Psoas muscle (tissue), 8 donors: ENCODE measurements around the gene SPATS2L. TPM values are rescaled to one million over a fixed set of nuclear protein-coding genes. Genes with fewer than 3 reads are reported as not detected.

ENCODE experiments used
- ATAC-seq, 4 donors: fragments of 200-7000 bp; cut with Tn5 transposase; one replicate each; pipeline ENCODE4 v1.9.1; 2020; ENCODE audit warnings: moderate library complexity in 3 of 4, mild to moderate bottlenecking in 2 of 4
- DNase-seq, 2 donors: peaks; one replicate each; pipeline ENCODE4 v3.0.0-alpha.2; 2020
- H3K27ac ChIP-seq: fragments of 200-600 bp; one replicate; pipeline ENCODE4 v1.8.0; 2022
- H3K27me3 ChIP-seq, 3 donors: fragments of 200-600 bp in 1 of 3; one replicate each; pipeline versions ENCODE4 v1.6.1 to v1.8.0; 2013 to 2022; ENCODE audit warnings: low read length in 2 of 3, mild to moderate bottlenecking in 2 of 3, moderate library complexity in 1 of 3; ENCODE audit not compliant: insufficient read depth in 3 of 3
- H3K36me3 ChIP-seq, 2 donors: fragments of 200-600 bp in 1 of 2; one replicate each; pipeline versions ENCODE4 v1.6.1 to v1.8.0; 2013 to 2022; ENCODE audit warnings: low read depth in 1 of 2, mild to moderate bottlenecking in 1 of 2, moderate library complexity in 1 of 2; ENCODE audit not compliant: insufficient read depth in 1 of 2
- H3K4me1 ChIP-seq: fragments of 200-600 bp; one replicate; pipeline ENCODE4 v1.8.0; 2022
- H3K4me3 ChIP-seq: fragments of 200-600 bp; one replicate; pipeline ENCODE4 v1.8.0; 2022; ENCODE audit warnings: mild to moderate bottlenecking
- H3K9me3 ChIP-seq: fragments of 200-600 bp; one replicate; pipeline ENCODE4 v1.8.0; 2022
- WGBS, 3 donors: extraction: QIAGEN DNeasy Blood & Tissue Kit; methylation state at CpG; one replicate each; pipeline versions ENCODE4 v1.1.6 to v1.1.7; 2013; 5-methylcytosine and 5-hydroxymethylcytosine counted together
- intact Hi-C, 2 donors: fragments of 100-400 bp; cut with DNase I; formaldehyde crosslinking; loops; one replicate each; pipeline versions ENCODE4 v1.11.0 to v1.14.2; 2022
- polyA plus RNA-seq, 3 donors: library from polyadenylated mRNA; stranded (reverse); fragments of 200-250 nt; gene quantifications; one replicate each; pipeline ENCODE4 v1.2.3, GENCODE V29; 2013
- total RNA-seq, 4 donors: library from RNA; stranded (reverse); fragmentation: NEBNext Ultra II Directional in 2 of 4; extraction: Animal tissue kit (Norgen Biotek cat#: 25700) in 2 of 4; gene quantifications; one replicate each; pipeline versions ENCODE4 v1.2.1 to v1.2.4, GENCODE V29; 2021 to 2023
- TF ChIP-seq, protein P1 (sequence below): fragments of 200-600 bp; IDR thresholded peaks from one replicate; pipeline ENCODE4 v1.8.0; 2022; ENCODE audit warnings: antibody characterized with exemption
- donor health status: healthy with polysubstance abuse.
- donor health status: DM: no; HTN: no; CAD: no; lungs with moderate emphysema.
- donor health status: Bipolar disorder and iron deficiency.
- donor health status: healthy.
- donor health status: DM: yes; HTN: yes; CAD: no.
- donor health status: DM: no; HTN: no; CAD: no.
- donor health status: DM: no; HTN: no; CAD: no.
- donor health status: DM: yes; HTN: yes; CAD: no.

The SPATS2L gene
- total and polyA plus RNA-seq, 7 donors: 34.2 to 286 (median 60.2) TPM

DNA sequence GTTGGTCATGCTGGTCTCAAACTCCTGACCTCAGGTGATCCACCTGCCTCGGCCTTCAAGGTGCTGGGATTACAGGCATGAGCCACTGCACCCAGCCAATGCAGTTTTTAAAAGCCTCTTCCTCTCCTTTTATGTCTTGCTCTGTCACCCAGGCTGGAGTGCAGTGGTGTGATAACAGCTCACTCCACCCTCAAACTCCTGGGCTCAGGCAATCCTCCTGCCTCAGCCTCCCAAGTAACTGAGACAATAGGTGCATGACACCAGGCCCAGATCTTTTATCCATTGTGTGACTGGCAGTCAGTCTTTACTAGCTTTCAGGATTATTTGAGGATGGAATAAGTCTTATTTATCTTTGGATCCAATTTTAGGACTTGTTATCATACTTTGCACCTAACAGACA is 190.2 kb downstream of the SPATS2L start:
- H3K9me3 ChIP-seq: no peaks in the 10 kb centered on the region
- H3K27me3 ChIP-seq: no peaks in the 10 kb centered on the region
- H3K4me1 ChIP-seq: no peaks in the 10 kb centered on the region
- intact Hi-C loops: no loop called here
- WGBS, 3 donors: 91 to 100% (median 94%) methylated on average over 1 of the region's 1 CpG
- DNase-seq: no peak
- no peak overlapping the region for H3K4me3 ChIP-seq
- H3K27ac ChIP-seq: no peak overlapping the region
- TF ChIP-seq, protein P1, sequence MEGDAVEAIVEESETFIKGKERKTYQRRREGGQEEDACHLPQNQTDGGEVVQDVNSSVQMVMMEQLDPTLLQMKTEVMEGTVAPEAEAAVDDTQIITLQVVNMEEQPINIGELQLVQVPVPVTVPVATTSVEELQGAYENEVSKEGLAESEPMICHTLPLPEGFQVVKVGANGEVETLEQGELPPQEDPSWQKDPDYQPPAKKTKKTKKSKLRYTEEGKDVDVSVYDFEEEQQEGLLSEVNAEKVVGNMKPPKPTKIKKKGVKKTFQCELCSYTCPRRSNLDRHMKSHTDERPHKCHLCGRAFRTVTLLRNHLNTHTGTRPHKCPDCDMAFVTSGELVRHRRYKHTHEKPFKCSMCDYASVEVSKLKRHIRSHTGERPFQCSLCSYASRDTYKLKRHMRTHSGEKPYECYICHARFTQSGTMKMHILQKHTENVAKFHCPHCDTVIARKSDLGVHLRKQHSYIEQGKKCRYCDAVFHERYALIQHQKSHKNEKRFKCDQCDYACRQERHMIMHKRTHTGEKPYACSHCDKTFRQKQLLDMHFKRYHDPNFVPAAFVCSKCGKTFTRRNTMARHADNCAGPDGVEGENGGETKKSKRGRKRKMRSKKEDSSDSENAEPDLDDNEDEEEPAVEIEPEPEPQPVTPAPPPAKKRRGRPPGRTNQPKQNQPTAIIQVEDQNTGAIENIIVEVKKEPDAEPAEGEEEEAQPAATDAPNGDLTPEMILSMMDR: no peak
- peaks cover 5 to 72% of the 10 kb centered on the region in 2 donors for H3K36me3 ChIP-seq
- no peak for ATAC-seq

DNA sequence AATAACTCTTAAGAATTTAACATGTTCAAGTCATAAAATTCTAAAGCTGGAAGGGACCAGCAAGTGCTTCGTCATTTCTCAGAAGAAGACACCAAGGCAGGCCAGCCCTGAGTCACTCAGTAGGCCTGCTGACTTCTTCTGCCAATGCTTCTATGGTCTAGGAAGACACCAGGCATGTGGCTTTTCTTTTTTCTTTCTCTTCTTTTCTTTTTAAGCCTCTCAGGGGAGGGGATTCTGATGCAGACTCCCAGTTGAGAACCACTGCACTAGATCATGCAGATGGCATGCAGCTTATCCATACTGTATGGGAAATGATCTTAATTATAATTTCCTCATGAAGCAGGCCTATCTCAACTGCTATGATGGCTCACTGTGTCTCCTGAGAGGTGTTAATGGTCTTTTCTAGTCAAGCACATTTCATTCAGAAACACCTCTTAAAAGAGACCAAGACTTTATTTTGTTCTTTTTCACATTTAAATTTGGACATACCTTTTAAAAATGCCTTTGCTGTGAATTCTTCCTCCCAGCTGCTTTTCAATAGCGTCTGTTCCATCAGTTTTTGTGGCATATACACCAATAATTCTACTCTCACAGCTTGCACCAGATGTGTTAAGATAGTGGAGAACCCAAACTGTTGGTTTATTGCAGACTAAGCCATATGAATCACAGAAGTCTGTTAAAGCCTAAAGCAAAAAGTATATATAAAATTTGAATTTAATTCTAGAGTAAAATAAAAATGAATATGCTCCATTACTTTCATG is 192.1 kb downstream of the SPATS2L start:
- no peaks in the 10 kb centered on the region for H3K9me3 ChIP-seq
- DNase-seq (no peak), ATAC-seq (no peak)
- 79 to 85% (median 84%) methylated on average over 2 of the region's 2 CpGs for WGBS, 3 donors
- TF ChIP-seq, protein P1: no peak
- no peaks in the 10 kb centered on the region for H3K27me3 ChIP-seq
- no peaks in the 10 kb centered on the region for H3K4me1 ChIP-seq
- no peak overlapping the region for H3K4me3 ChIP-seq
- peaks cover 5 to 67% of the 10 kb centered on the region in 2 donors for H3K36me3 ChIP-seq
- intact Hi-C loops: no loop called here
- H3K27ac ChIP-seq: no peak overlapping the region

DNA sequence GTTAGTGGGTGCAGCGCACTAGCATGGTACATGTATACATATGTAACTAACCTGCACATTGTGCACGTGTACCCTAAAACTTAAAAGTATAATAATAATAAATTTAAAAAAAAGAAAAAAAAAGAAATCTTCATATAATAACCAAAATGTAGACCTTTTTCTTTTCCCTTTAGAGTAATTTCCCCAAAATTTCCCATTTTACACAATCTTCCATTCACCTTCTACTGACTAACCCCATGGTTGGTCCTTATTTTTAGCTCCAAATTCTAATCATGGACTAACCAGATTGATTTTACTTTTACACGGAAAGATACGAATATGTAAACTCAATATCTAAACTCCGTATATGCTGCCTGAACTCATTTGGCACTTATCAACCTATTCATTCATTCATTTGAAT is 195.7 kb downstream of the SPATS2L start:
- DNase-seq (no peak), ATAC-seq (no peak)
- Histone ChIP-seq H3K4me3 (no peak overlapping the region), H3K9me3 (no peaks in the 10 kb centered on the region), H3K36me3 (peaks cover 7 to 58% of the 10 kb centered on the region in 2 donors), H3K27ac (no peak overlapping the region), H3K27me3 (no peaks in the 10 kb centered on the region), H3K4me1 (no peaks in the 10 kb centered on the region)
- TF ChIP-seq, protein P1: no peak
- WGBS, 3 donors: 95 to 99% (median 97%) methylated on average over 5 of the region's 5 CpGs
- intact Hi-C loops: no loop called here

DNA sequence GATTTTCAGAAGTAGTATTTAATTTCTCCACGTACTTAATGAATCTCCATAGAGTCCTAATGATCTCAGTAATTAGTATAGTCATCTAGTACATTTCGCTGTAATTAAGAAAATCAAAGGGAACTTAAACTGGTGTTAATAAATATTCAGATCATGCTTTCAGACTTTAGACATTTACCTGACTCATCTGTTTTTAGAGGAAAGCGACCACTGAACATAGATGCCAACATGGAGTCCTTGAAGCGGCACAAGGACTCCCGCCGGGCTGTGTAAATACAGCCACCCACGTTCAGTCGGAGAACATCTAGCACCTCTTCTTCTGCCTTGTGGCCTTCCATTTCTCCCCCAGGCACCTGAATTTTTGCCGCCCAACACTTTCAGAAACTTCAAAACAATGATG is 200.2 kb downstream of the SPATS2L start:
- no peaks in the 10 kb centered on the region for H3K9me3 ChIP-seq
- H3K36me3 ChIP-seq: peaks cover 2 to 40% of the 10 kb centered on the region in 2 donors
- TF ChIP-seq, protein P1: no peak
- DNase-seq: no peak
- no peak overlapping the region for H3K4me3 ChIP-seq
- H3K27me3 ChIP-seq: no peaks in the 10 kb centered on the region
- 85 to 88% (median 88%) methylated on average over 9 of the region's 9 CpGs for WGBS, 3 donors
- no peak for ATAC-seq
- no peak overlapping the region for H3K27ac ChIP-seq
- no peaks in the 10 kb centered on the region for H3K4me1 ChIP-seq
- intact Hi-C loops: no loop called here

DNA sequence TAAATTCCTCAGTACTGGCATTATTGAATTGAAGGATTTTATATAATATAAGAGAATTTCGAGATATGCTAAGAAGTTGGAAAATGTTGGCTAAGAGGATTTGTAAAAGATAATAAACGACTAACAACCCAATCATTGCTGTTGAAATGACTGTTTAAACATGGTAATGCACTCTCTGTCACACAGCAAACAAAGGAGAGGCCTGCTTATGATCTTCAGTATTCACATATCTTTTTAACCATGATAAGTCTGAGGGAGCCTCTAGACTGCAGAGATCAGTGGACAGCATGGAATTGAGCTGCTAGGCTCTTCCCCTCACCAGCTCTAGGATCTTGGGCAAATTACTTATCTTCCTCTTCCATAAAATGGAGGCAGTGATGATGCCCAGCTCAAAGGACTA is 200.7 kb downstream of the SPATS2L start:
- H3K9me3 ChIP-seq: no peaks in the 10 kb centered on the region
- no peak overlapping the region for H3K4me3 ChIP-seq
- no peak overlapping the region for H3K27ac ChIP-seq
- H3K4me1 ChIP-seq: no peaks in the 10 kb centered on the region
- no peak for DNase-seq
- H3K27me3 ChIP-seq: no peaks in the 10 kb centered on the region
- peaks cover 2 to 38% of the 10 kb centered on the region in 2 donors for H3K36me3 ChIP-seq
- TF ChIP-seq, protein P1: no peak
- 88 to 97% (median 90%) methylated on average over 2 of the region's 2 CpGs for WGBS, 3 donors
- intact Hi-C loops: no loop called here
- no peak for ATAC-seq
